Lower lobe of right lung (tissue), 2 donors: ENCODE results near the gene DLK1. TPM values are rescaled to one million over a fixed set of nuclear protein-coding genes. Genes with fewer than 3 reads are reported as not detected.

ENCODE experiments used
- ATAC-seq, 2 donors: fragments of 200-7000 bp; cut with Tn5 transposase; one replicate each; pipeline ENCODE4 v1.9.1; 2020 to 2022; ENCODE audit warnings: mild to moderate bottlenecking in 2 of 2, moderate library complexity in 2 of 2
- DNase-seq: peaks from one replicate; pipeline ENCODE4 v3.0.0-alpha.2; 2020
- H3K27ac ChIP-seq: fragments of 200-600 bp; one replicate; pipeline ENCODE4 v1.8.0; 2022
- H3K27me3 ChIP-seq: fragments of 200-600 bp; one replicate; pipeline ENCODE4 v1.8.0; 2022; ENCODE audit warnings: low read depth
- H3K36me3 ChIP-seq: fragments of 200-600 bp; one replicate; pipeline ENCODE4 v1.8.0; 2022; ENCODE audit warnings: mild to moderate bottlenecking
- H3K4me1 ChIP-seq: fragments of 200-600 bp; one replicate; pipeline ENCODE4 v1.8.0; 2022
- H3K4me3 ChIP-seq: fragments of 200-600 bp; one replicate; pipeline ENCODE4 v1.8.0; 2022; ENCODE audit warnings: mild to moderate bottlenecking
- H3K9me3 ChIP-seq: fragments of 200-600 bp; one replicate; pipeline ENCODE4 v1.8.0; 2022
- intact Hi-C: fragments of 100-400 bp; cut with DNase I; formaldehyde crosslinking; loops from one replicate; pipeline ENCODE4 v1.11.0; 2022
- total RNA-seq: library from RNA; stranded (reverse); fragmentation: NEBNext Ultra II Directional; extraction: Animal tissue kit (Norgen Biotek cat#: 25700); gene quantifications from one replicate; pipeline ENCODE4 v1.2.1, GENCODE V29; 2021
- TF ChIP-seq, protein P1 (sequence below): fragments of 200-600 bp; IDR thresholded peaks from one replicate; pipeline ENCODE4 v1.8.0; 2022; ENCODE audit warnings: antibody characterized with exemption, mild to moderate bottlenecking
- donor health status: DM: no; HTN: yes; CAD: no; lungs with severe emphysema.

The DLK1 gene
- total RNA-seq, 1 donor from 2014 or later = not detected

DNA sequence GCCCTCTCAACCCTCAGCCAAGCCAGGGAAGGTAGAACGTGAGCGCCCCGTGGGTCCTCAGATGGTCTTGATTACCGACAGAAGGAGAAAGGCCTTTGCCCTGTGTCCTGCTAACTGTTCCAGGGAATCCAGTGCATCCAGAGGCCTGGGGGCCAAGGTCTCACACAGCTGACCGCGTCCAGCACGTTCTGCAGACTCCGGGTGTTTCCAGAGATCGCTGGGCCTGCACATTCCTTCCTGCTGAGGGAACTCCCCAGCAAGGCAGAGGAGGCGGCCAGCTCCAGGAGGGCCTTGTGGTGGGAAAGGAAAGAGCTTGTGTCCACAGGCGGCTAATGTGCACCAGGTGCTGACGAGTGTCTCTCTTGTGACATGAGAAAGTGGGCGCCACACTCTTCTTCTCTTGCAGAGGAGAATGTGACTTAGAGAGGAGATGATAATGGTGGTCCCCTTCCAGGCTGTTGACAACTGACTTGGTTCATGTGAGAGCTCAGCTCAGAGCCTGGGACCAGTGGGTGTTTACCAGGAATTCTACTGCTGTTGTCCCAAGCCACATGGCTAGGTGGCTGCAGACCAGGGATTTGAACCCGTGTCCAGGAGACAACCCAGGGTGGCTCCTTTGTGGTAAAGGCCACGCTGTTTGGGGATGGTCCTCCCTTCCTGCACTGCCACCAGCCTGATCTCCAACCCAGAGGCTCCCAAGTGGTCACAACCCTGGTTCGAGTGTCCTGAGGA, 46.8 kb upstream of the DLK1 start:
- peak overlapping the region; percentile 39 for H3K27ac ChIP-seq
- intact Hi-C loops = no loop called here

DNA sequence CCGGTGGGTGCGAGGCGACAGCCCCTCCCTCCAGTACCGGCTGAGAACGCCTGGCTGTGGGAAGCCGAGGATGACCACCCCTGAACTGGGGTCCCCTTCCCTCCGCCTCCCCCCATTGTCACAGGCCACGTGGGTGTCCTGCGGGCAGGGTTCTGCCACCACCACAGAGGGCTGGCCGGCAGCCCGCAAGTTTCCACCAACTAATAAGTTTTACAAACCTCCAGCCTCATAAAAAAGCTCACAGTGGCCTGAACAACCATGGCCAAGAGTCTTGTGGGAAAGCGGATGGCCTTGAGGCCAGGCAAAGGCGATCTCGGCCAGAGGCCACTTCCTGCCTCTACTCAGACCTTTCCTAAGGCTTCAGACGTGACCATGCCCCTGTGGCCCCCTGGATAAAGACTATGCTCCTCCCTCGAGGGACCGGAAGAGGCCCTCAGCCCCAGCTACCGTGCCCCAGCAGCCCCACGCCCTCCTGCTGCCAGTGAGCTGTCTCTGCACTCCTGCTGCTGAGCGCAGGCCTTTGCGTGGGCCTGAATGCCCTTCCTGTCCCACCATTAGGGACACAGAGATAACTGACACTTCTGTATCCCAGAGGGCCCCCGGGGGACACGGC, 46.1 kb upstream of the DLK1 start:
- TF ChIP-seq, protein P1, sequence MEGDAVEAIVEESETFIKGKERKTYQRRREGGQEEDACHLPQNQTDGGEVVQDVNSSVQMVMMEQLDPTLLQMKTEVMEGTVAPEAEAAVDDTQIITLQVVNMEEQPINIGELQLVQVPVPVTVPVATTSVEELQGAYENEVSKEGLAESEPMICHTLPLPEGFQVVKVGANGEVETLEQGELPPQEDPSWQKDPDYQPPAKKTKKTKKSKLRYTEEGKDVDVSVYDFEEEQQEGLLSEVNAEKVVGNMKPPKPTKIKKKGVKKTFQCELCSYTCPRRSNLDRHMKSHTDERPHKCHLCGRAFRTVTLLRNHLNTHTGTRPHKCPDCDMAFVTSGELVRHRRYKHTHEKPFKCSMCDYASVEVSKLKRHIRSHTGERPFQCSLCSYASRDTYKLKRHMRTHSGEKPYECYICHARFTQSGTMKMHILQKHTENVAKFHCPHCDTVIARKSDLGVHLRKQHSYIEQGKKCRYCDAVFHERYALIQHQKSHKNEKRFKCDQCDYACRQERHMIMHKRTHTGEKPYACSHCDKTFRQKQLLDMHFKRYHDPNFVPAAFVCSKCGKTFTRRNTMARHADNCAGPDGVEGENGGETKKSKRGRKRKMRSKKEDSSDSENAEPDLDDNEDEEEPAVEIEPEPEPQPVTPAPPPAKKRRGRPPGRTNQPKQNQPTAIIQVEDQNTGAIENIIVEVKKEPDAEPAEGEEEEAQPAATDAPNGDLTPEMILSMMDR = no peak
- Histone ChIP-seq H3K27me3 (no peaks in the 10 kb centered on the region), H3K27ac (peak overlapping the region; percentile 39), H3K9me3 (no peaks in the 10 kb centered on the region), H3K4me1 (peaks cover 36% of the 10 kb centered on the region), H3K36me3 (no peaks in the 10 kb centered on the region), H3K4me3 (no peak overlapping the region)
- no peak for DNase-seq
- ATAC-seq = peak in 1 of 2 donors; percentile 11
- intact Hi-C loops = no loop called here

More for the DNA sequence above, 46.8 kb upstream of the DLK1 start:
- H3K36me3 ChIP-seq = no peaks in the 10 kb centered on the region
- peaks cover 36% of the 10 kb centered on the region for H3K4me1 ChIP-seq
- H3K9me3 ChIP-seq = no peaks in the 10 kb centered on the region
- DNase-seq = no peak
- ATAC-seq = peak in 1 of 2 donors; percentile 55
- H3K4me3 ChIP-seq = no peak overlapping the region
- no peaks in the 10 kb centered on the region for H3K27me3 ChIP-seq
- TF ChIP-seq, protein P1 = no peak

- no peak overlapping the region for H3K4me3 ChIP-seq
- no peaks in the 10 kb centered on the region for H3K9me3 ChIP-seq
- peak overlapping the region; percentile 39 for H3K27ac ChIP-seq
- DNase-seq (no peak), ATAC-seq (no peak)
- H3K36me3 ChIP-seq = no peaks in the 10 kb centered on the region
- peaks cover 33% of the 10 kb centered on the region for H3K4me1 ChIP-seq
- intact Hi-C loops = no loop called here
- TF ChIP-seq, protein P1 = no peak
- H3K27me3 ChIP-seq = no peaks in the 10 kb centered on the region
Observed at GRCh38 chr14:100681111-100681510, 45.6 kb upstream of the DLK1 start.

GRCh38 chr14:100682749-100683148, 43.9 kb upstream of the DLK1 start:
- H3K9me3 ChIP-seq = no peaks in the 10 kb centered on the region
- ATAC-seq = no peak
- no peak for DNase-seq
- no peak overlapping the region for H3K4me3 ChIP-seq
- H3K27me3 ChIP-seq = no peaks in the 10 kb centered on the region
- TF ChIP-seq, protein P1 = no peak
- intact Hi-C loops = no loop called here
- H3K4me1 ChIP-seq = peaks cover 18% of the 10 kb centered on the region
- H3K36me3 ChIP-seq = no peaks in the 10 kb centered on the region
- no peak overlapping the region for H3K27ac ChIP-seq

DNA sequence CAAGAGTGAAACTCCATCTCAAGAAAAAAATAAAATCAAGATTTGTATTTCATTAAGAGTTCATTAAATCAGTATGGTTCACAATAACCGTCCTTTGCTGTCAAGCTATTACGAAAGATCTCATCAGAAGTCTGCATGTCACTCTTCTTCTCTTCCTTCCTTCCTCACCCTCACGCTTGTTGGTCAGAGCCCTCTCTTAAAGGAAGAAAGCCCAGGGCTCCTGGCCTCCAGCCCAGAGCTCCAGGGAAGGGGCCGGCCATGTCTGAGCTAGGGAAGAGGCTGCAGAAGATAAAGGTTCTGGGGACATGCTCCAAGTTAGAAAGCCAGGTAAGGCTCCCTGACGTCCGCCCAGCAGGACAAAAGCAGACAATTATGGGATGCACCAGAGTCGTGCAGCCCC, 43.1 kb upstream of the DLK1 start:
- TF ChIP-seq, protein P1 = no peak
- ATAC-seq = no peak
- intact Hi-C loops = no loop called here

More for the DNA sequence above, 43.1 kb upstream of the DLK1 start:
- Histone ChIP-seq H3K4me1 (peaks cover 9% of the 10 kb centered on the region), H3K36me3 (no peaks in the 10 kb centered on the region), H3K27me3 (no peaks in the 10 kb centered on the region), H3K4me3 (no peak overlapping the region), H3K27ac (no peak overlapping the region), H3K9me3 (no peaks in the 10 kb centered on the region)
- DNase-seq = no peak
